Subcutaneous abdominal adipose tissue (tissue), 5 donors: ENCODE data around the gene FUT3.

Experiments used
- H3K27ac ChIP-seq: one replicate; pipeline ENCODE4 v1.7.0; 2013; ENCODE audit warnings: low read depth, mild to moderate bottlenecking, inconsistent platforms, low read length, moderate library complexity
- H3K27me3 ChIP-seq, 5 donors: one replicate each; pipeline ENCODE4 v1.7.0; 2013; ENCODE audit warnings: low read length in 5 of 5, inconsistent platforms in 1 of 5; ENCODE audit not compliant: control insufficient read depth in 5 of 5, insufficient read depth in 4 of 5
- H3K36me3 ChIP-seq, 5 donors: one replicate each; pipeline ENCODE4 v1.7.0; 2013; ENCODE audit warnings: low read length in 5 of 5; ENCODE audit not compliant: control insufficient read depth in 5 of 5, insufficient read depth in 5 of 5
- H3K4me1 ChIP-seq, 5 donors: one replicate each; pipeline ENCODE4 v1.7.0; 2013; ENCODE audit warnings: low read length in 5 of 5, mild to moderate bottlenecking in 3 of 5, moderate library complexity in 1 of 5; ENCODE audit not compliant: control insufficient read depth in 5 of 5, insufficient read depth in 5 of 5
- H3K4me3 ChIP-seq, 5 donors: one replicate each; pipeline ENCODE4 v1.7.0; 2013; ENCODE audit warnings: low read length in 5 of 5, low read depth in 1 of 5
- H3K9ac ChIP-seq, 5 donors: one replicate each; pipeline ENCODE4 v1.7.0; 2013; ENCODE audit warnings: low read length in 5 of 5, mild to moderate bottlenecking in 4 of 5, moderate library complexity in 3 of 5
- H3K9me3 ChIP-seq, 5 donors: one replicate each; pipeline ENCODE4 v1.7.0; 2013; ENCODE audit warnings: low read length in 5 of 5; ENCODE audit not compliant: control insufficient read depth in 5 of 5
- donor health status: healthy.
- donor health status: healthy.
- donor health status: healthy.
- donor health status: healthy.
- donor health status: healthy.

Gene FUT3

DNA sequence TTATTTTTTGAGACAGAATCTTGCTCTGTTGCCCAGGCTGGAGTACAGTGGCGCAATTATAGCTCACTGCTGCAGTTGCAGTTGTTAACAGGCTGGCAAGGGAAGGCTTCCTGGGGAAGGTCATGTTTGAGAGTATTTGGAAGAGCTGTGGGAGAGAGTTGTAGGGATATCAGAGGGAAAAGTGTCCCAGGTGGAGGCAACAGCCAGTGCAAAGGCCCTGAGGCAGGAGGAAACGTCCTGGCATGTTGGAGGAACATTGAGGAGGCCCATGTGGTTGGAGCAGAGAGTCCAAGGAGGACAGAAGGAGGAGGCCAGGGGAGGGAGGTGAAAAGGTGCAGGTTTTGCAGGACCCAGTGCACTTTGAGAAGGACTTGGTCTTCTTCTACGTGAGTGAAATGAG lies 58.1 kb downstream of the FUT3 start:
- peaks cover 0 to 4% (median 0%) of the 10 kb centered on the region in 5 donors for H3K27me3 ChIP-seq
- no peak overlapping the region for H3K4me3 ChIP-seq
- no peak overlapping the region for H3K9ac ChIP-seq
- H3K36me3 ChIP-seq, result peaks cover 0 to 18% (median 17%) of the 10 kb centered on the region in 5 donors
- no peak overlapping the region for H3K27ac ChIP-seq
- peaks cover 3 to 15% (median 7%) of the 10 kb centered on the region in 5 donors for H3K4me1 ChIP-seq
- H3K9me3 ChIP-seq, result no peaks in the 10 kb centered on the region
